NOMO-1 (cell line): ENCODE results near the gene CPNE4.
A peak's percentile ranks its signal among the peaks of the same experiment; 100 is the strongest.

Experiments used
- DNase-seq, 2 experiments: peaks; one replicate each; lab custom pipeline; 2025; ENCODE audit not compliant: unreplicated experiment in 2 of 2; lab: John Stamatoyannopoulos, UW

CPNE4 gene

GRCh38 chr3:131620977-131621376, 413.8 kb downstream of the CPNE4 start:
- peak in 1 of 2 experiments; percentile 65 for DNase-seq

- peak in 1 of 2 experiments; percentile 28 for DNase-seq
These were observed 415.0 kb downstream of the CPNE4 start for GRCh38 chr3:131619821-131620220.

- DNase-seq = no peak
These were observed 418.1 kb downstream of the CPNE4 start for GRCh38 chr3:131616719-131617118.

- no peak for DNase-seq
These were observed 422.1 kb downstream of the CPNE4 start for GRCh38 chr3:131612745-131613144.

- DNase-seq = no peak
These were observed 424.6 kb downstream of the CPNE4 start for GRCh38 chr3:131610174-131610573.

- no peak for DNase-seq
These were observed 426.1 kb downstream of the CPNE4 start for GRCh38 chr3:131608741-131609140.

GRCh38 chr3:131608296-131608695, 426.5 kb downstream of the CPNE4 start:
- DNase-seq = no peak

- DNase-seq = no peak
These were observed 428.9 kb downstream of the CPNE4 start for GRCh38 chr3:131605916-131606315.

- no peak for DNase-seq
These were observed 432.6 kb downstream of the CPNE4 start for GRCh38 chr3:131602011-131602779.

- DNase-seq = no peak
These were observed 437.0 kb downstream of the CPNE4 start for GRCh38 chr3:131597816-131598215.

GRCh38 chr3:131596884-131597283, 437.9 kb downstream of the CPNE4 start:
- no peak for DNase-seq

GRCh38 chr3:131591394-131592014, 443.3 kb downstream of the CPNE4 start:
- no peak for DNase-seq

- no peak for DNase-seq
These were observed 448.5 kb downstream of the CPNE4 start for GRCh38 chr3:131586277-131586676.

GRCh38 chr3:131582438-131582837, 452.4 kb downstream of the CPNE4 start:
- DNase-seq = no peak

GRCh38 chr3:131568460-131568859, 466.4 kb downstream of the CPNE4 start:
- no peak for DNase-seq

- no peak for DNase-seq
These were observed 470.0 kb downstream of the CPNE4 start for GRCh38 chr3:131564812-131565211.

- no peak for DNase-seq
These were observed 473.3 kb downstream of the CPNE4 start for GRCh38 chr3:131561511-131561910.

GRCh38 chr3:131560795-131561194, 474.0 kb downstream of the CPNE4 start:
- no peak for DNase-seq

- no peak for DNase-seq
These were observed 479.4 kb downstream of the CPNE4 start for GRCh38 chr3:131555456-131555855.

GRCh38 chr3:131553495-131554247, 481.1 kb downstream of the CPNE4 start:
- no peak for DNase-seq

GRCh38 chr3:131551761-131552160, 483.1 kb downstream of the CPNE4 start:
- DNase-seq = no peak
